ENCODE data around the gene MED12L. TPM values are rescaled to one million over a fixed set of nuclear protein-coding genes. Genes with fewer than 3 reads are reported as not detected.

The MED12L gene
- total and polyA plus RNA-seq, 8 donors: 0.08 to 0.88 (median 0.45) TPM

DNA sequence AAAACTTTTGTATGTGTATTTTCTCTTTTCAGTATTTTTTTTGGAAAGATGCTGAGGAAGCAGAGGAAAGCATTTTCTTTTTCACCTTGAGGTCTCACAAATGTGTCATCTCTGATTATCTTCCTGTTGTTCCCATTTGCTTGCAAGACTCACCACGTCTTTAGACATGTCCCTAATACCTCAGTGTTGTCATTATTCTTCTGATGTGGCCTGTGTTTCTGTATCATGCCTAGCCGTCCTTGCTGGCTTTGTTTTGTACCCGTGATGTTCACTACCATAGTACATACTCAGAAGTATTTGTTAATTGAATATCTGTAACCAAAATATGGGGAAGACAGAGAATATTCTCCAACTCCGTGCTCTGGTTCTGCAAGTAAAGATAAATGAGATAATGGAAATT, 197.9 kb downstream of the MED12L start:
- FAIRE-seq (no peak), ATAC-seq (no peak), DNase-seq (no peak)
- Histone ChIP-seq H3K4me3 (no peak overlapping the region), H3K36me3 (no peaks in the 10 kb centered on the region), H3K4me1 (no peaks in the 10 kb centered on the region), H3K27ac (no peak overlapping the region), H3K27me3 (no peaks in the 10 kb centered on the region), H3K9me3 (no peaks in the 10 kb centered on the region)
- TF ChIP-seq, protein P1, sequence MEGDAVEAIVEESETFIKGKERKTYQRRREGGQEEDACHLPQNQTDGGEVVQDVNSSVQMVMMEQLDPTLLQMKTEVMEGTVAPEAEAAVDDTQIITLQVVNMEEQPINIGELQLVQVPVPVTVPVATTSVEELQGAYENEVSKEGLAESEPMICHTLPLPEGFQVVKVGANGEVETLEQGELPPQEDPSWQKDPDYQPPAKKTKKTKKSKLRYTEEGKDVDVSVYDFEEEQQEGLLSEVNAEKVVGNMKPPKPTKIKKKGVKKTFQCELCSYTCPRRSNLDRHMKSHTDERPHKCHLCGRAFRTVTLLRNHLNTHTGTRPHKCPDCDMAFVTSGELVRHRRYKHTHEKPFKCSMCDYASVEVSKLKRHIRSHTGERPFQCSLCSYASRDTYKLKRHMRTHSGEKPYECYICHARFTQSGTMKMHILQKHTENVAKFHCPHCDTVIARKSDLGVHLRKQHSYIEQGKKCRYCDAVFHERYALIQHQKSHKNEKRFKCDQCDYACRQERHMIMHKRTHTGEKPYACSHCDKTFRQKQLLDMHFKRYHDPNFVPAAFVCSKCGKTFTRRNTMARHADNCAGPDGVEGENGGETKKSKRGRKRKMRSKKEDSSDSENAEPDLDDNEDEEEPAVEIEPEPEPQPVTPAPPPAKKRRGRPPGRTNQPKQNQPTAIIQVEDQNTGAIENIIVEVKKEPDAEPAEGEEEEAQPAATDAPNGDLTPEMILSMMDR (IDR thresholded peaks at IDR 0.05): no peak
- 40 to 41% methylated on average over 4 of the region's 4 CpGs for WGBS, 2 donors
- intact Hi-C loops (cut with DNase I): loop anchor here in 2 of 3 donors (5.0 to 10.0 kb wide), 2 partner anchors 59 to 116 kb away; no protein-coding TSS in a partner anchor

DNA sequence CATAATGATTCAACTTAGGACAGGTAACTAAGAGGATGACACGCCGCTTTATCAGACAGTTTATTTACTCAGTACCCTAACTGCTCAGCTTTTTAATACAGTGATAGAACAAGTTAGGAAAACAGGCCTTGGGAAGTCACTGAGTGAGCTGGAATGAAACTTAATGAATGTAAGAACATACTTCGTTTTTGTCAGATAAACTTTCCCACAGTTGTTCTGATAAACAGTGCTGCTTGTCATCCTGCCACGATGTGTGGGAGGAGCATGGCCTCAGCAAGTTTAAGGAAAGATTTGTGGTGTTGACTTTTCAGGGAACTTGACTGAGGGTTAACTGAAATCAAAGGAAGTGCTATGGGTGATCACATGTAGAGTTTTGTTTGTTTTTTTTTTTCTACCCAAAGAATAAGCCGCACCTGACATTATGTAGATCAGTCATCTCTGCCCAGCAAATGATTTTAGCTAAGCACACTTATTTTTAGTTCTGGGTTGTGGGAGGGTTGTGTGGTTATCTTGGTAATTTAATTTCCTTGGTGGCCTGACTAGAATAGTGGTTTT, 198.5 kb downstream of the MED12L start:
- intact Hi-C loops (cut with DNase I): loop anchor here in 2 of 3 donors (5.0 to 10.0 kb wide), 2 partner anchors 59 to 117 kb away; no protein-coding TSS in a partner anchor
- ATAC-seq (peak; percentile 49 to 77 (median 74)), DNase-seq (no peak), FAIRE-seq (no peak)
- 13 to 17% methylated on average over 5 of the region's 5 CpGs for WGBS, 2 donors
- H3K9me3 ChIP-seq: no peaks in the 10 kb centered on the region
- TF ChIP-seq, protein P1 (IDR thresholded peaks at IDR 0.05): no peak
- H3K4me1 ChIP-seq: no peaks in the 10 kb centered on the region
- H3K27ac ChIP-seq: no peak overlapping the region
- H3K36me3 ChIP-seq: no peaks in the 10 kb centered on the region
- no peak overlapping the region for H3K4me3 ChIP-seq
- H3K27me3 ChIP-seq: no peaks in the 10 kb centered on the region

DNA sequence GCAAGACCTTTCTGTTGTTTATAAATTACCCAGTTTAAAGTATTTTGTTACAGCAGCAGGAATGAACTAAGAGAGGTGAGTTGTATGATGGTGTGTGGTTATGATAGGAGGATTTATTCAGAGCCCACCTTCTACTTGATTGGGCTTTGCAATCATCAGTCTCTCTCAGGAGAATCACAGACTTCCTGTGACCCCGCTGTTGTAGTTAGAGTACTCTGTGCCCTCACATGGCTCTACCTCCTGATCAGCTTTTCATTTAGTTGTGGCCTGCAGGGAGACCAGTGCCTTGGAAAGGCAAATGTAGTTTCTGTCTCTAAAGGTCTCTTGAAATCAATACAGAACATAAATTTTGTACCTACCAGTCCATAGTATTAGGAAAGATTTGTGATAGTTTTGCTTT, 200.5 kb downstream of the MED12L start:
- intact Hi-C loops (cut with DNase I): loop anchor here in 2 of 3 donors (5.0 to 10.0 kb wide), 2 partner anchors 61 to 64 kb away; no protein-coding TSS in a partner anchor
- DNase-seq (no peak), ATAC-seq (no peak), FAIRE-seq (no peak)
- TF ChIP-seq, protein P1 (IDR thresholded peaks at IDR 0.05): no peak
- Histone ChIP-seq H3K4me1 (no peaks in the 10 kb centered on the region), H3K27me3 (no peaks in the 10 kb centered on the region), H3K27ac (no peak overlapping the region), H3K36me3 (no peaks in the 10 kb centered on the region), H3K9me3 (no peaks in the 10 kb centered on the region), H3K4me3 (no peak overlapping the region)
- WGBS, 2 donors: 85 to 90% methylated on average over 1 of the region's 1 CpG

DNA sequence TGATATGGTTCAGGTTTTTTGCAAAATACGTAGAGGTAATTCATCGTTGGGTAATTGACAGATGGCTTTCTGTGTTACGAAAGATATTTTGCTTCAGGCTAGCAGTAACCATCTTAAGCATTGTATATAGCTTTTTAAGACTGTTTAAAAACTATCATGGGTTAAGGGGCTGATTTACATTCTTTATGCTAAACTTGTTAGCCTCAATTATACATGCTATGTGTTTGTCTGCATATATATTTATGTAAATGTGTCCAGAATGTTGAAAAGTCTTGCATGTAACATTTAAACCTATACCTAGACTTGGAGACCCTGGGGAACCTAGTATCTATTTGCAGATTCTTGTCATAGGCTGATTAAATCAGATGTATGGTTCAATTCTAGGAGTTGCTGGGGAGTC, 204.0 kb downstream of the MED12L start:
- intact Hi-C loops (cut with DNase I): loop anchor here in 2 of 3 donors (5.0 to 10.0 kb wide), 2 partner anchors 65 to 67 kb away; no protein-coding TSS in a partner anchor
- 48 to 54% methylated on average over 3 of the region's 3 CpGs for WGBS, 2 donors
- no peak overlapping the region for H3K27ac ChIP-seq
- ATAC-seq (no peak), DNase-seq (no peak), FAIRE-seq (no peak)
- TF ChIP-seq, protein P1 (IDR thresholded peaks at IDR 0.05): no peak
- no peaks in the 10 kb centered on the region for H3K9me3 ChIP-seq
- no peak overlapping the region for H3K4me3 ChIP-seq
- no peaks in the 10 kb centered on the region for H3K36me3 ChIP-seq
- H3K4me1 ChIP-seq: no peaks in the 10 kb centered on the region
- no peaks in the 10 kb centered on the region for H3K27me3 ChIP-seq

DNA sequence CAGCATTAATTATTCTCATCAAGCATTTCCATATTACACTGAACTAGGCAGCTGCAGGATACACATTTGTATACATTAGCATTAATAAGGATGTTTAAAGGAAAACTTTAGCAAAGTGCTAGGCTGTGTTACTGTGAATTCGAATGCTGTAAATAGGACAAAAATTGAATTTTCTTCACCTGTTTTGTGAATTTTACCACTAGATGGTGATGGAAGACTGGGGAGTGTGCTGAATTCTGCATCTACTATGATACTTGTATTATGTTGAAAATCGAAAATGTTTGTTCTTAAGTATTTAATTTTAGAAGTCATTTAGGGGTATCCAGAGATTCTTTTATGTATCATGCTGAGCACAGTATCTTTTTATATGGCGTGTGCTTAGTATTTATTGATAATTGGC, 205.2 kb downstream of the MED12L start:
- intact Hi-C loops (cut with DNase I): no loop called here
- Histone ChIP-seq H3K27ac (no peak overlapping the region), H3K4me1 (no peaks in the 10 kb centered on the region), H3K36me3 (no peaks in the 10 kb centered on the region), H3K27me3 (no peaks in the 10 kb centered on the region), H3K4me3 (no peak overlapping the region), H3K9me3 (no peaks in the 10 kb centered on the region)
- TF ChIP-seq, protein P1 (IDR thresholded peaks at IDR 0.05): peak in 1 of 4 donors; percentile 11
- 47 to 54% methylated on average over 3 of the region's 3 CpGs for WGBS, 2 donors
- ATAC-seq: no peak
- no peak for DNase-seq
- no peak for FAIRE-seq
